Activated gamma-delta T cell treated with anti-CD3 and anti-CD28 coated beads, Interleukin-2, amount 50 U/mL, for 16 hours (primary cell): Measurements from ENCODE around the gene ATXN1L.
"Not testable (repeated sequence)": the region's sequence is repeated elsewhere in the genome, so short reads cannot be mapped to it uniquely, and the experiment has no call there.

Experiments used
- DNase-seq: peaks from one replicate; pipeline ENCODE4 v3.0.0-alpha.2; 2020; ENCODE audit warnings: low read depth

Gene ATXN1L, protein sequence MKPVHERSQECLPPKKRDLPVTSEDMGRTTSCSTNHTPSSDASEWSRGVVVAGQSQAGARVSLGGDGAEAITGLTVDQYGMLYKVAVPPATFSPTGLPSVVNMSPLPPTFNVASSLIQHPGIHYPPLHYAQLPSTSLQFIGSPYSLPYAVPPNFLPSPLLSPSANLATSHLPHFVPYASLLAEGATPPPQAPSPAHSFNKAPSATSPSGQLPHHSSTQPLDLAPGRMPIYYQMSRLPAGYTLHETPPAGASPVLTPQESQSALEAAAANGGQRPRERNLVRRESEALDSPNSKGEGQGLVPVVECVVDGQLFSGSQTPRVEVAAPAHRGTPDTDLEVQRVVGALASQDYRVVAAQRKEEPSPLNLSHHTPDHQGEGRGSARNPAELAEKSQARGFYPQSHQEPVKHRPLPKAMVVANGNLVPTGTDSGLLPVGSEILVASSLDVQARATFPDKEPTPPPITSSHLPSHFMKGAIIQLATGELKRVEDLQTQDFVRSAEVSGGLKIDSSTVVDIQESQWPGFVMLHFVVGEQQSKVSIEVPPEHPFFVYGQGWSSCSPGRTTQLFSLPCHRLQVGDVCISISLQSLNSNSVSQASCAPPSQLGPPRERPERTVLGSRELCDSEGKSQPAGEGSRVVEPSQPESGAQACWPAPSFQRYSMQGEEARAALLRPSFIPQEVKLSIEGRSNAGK

DNA sequence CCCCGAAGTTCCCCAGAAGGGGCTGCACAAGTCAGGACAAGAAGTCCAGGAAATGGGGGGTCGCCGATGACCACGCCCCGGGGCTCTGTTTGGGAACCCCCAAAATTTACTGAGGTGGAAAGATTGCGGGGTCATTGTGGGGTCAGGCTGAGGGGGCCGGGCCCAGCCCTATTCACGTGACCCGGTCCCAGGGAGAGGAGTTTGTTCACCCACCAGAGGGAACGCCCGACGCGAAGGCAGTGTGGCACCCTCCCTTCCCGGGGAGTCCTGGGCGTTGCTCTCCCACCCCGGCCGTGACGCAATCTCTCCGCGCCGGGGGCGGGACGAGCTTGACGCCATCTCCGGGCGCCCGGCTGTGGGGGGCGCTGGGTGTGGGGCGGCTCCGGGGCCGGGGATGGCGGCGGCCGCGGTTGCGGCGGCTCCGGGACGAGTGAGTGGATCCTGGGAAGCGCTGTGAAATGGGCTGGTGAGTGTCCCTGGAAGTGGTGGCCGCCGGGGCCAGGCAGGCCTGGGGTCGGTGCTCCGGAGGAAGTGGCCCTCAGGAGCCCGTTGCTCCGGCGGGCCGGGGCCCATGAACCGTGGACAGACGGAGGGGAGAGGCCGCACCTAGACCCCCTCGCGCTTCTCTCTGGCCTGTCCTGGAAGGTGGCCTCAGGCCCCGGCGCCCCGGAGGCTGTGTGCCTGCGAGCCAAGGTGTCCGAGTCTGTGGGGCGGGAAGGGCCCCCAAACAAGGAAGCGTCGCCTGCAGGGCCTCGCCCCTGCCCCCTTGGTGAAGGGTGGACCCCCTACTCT is at the start of gene ATXN1L:
ATXN1L (plus strand) TSS at position 338 of the 792 bp plus-strand sequence. CDS start 3,765 bp downstream, outside the sequence.
- peak; percentile 88 for DNase-seq

DNA sequence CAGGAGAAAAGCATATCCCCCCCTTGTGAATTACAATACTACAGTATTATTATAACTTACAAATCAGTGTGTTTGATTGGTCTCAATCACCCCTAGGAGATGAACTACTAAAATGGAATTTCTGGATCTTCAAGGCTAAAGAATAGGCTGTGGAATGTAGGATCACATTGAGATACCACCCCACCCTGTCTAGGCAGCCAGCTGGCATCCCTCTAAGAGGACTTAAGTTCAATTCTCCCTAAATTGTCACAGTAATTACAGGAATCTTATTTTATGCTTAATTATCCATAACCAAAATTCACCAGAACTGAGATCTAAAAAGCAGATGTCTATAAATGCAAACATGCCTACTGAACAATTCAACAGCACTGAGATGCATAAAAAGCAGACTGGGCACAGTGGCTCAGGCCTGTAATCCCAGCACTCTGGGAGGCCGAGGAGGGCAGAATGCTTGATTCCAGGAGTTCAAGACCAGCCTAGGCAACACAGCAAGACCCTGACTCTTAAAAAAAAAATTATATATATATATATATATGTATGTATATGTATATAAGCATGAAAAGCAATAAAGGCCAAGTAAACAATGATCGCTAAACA is 49.2 kb upstream of the ATXN1L start:
- no peak for DNase-seq

DNA sequence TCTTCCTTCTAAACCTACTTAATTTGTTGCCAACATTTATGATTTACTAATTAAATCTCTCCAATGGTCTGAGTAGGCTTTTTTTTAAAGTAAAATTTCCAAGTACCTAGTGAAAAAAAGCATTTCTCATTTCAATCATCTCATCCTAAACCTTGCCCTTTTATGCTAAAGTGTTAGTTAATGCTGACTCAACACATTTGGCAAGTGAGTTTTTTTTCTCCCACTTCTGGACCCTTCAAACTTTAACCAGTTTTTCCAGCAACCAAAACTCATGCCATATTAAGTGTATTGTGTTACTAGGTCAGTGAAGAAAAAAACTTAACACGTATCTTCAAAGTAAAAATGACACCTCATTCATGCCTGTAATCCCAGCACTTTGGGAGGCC is 42.5 kb upstream of the ATXN1L start:
- DNase-seq, result no peak

DNA sequence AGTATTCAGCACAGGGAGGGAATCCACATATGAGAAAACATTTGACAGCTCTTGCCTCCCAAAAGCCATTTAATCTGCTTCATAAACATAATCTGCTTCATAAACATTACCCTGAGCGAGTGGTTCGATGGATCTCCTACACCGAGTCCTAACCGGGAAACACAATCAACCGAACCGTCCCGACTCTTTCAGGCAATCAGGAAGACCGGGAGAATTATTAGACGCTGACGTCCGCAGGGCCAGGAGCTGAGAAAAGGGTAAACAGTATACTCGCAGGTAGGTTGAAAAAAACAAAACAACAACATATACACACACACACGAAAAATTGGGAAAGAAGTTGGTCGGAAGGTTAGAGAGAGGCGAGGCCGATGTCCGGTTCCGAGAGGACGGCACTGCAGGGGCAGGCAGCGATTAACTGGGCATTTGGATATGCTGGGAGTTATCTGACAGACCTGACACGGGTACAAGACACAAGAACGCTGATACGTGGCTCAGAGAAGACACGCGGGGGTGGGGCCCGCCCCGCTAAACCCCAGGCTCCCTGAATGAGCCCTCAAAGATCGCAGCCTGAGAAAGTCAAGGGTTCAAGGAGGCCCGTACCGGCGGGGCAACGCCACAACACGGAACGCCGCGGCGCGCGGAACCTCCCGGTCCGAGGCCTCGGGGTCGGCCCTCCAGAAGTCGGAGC is 37.7 kb upstream of the ATXN1L start:
- peak; percentile 21 for DNase-seq

DNA sequence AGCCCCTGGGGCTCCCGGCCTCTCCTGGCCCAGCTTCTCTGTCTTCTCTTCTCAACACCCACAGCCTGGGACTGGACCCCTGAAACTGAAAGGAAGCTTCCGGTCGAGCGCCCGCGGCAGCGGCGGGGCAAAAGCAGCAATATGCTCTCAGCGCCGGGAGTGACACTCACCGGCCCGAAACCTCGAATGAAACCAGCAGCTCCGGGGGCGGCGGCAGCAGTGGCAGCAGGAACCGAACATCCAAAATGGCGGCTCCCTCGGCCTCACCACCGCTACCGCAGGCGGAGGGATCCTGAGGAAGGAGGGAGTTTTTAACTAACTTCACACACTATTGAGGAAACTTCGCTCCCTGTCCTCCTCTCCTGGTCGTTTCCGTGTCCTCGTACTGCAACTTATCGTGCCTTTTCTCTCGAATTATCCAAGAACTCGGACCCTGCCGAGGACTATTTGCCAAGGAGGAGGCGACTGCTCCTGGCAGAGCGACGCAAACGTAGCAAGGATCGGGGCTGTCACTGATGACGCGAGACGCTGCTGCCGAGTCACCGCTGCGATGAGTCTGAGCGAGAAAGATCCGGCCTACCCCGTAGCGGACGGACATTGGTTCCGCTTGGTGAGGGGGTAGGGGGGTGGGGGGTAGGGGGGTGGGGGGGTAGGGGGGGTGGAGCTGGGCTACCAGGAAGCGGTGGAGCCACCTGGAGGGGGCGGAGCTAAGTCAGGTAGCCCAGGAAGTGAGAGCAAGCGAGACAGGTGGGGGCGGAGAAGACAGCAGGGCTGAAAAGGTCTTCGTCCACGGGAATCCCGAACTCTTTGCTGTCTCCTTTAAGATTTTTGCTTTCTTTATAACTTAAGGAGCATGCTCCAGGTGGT is 37.0 kb upstream of the ATXN1L start, which contains the start of gene AP1G1:
AP1G1 (minus strand) TSS at position 242 of the 867 bp plus-strand sequence. CDS start 19,355 bp downstream, outside the sequence.
- peak; percentile 85 for DNase-seq

DNA sequence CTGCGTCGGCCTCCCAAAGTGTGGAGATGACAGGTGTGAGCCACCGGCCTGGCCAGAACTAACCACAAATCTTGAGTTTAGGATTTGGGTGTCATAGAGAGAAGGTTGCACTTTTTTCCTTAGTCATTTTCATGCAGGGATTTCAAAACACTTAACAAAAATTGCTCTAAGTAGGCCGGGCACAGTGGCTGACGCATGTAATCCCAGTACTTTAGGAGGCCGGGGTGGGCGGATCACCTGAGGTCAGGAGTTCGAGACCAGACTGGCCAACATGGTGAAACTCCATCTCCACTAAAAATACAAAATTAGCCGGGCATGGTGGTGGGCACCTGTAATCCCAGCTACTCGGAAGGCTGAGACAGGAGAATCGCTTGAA is 35.6 kb upstream of the ATXN1L start:
- DNase-seq, result not testable (repeated sequence)

DNA sequence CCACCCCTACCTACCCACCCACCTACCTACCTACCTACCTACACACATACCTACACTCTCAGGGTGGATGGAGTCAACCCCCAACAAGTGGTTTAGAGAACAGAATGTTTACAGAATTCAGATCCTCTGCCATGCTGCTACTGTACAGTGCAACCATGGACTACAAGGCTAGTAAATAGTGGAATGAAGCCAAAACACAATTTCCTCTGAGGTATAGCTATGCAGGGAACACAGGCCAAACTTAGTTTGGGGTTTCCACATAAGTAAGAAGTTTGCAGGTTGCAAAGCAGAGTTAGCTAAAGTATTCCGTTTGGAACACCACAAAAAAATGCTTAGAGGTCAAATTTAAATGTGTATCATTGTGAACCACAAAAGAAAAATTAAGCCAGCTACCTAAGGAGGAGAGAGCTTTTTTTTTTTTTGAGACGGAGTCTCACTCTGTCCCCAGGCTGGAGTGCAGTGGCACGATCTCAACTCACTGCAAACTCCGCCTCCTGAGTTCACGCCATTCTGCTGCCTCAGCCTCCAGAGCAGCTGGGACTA is 34.4 kb upstream of the ATXN1L start:
- no peak for DNase-seq

DNA sequence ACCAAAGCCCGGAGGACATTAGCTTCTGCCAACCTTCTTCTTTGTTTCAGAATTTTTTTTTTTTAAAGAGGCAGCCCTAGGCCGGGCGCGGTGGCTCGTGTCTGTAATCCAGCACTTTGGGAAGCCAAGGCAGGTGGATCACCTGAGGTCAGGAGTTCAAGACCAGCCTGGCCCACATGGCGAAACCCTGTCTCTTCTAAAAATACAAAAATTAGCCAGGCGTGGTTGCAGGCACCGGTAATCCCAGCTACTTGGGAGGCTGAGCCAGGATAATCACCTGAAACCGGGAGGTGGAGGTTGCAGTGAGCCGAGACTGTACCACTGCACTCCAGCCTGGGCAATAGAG is 28.6 kb upstream of the ATXN1L start:
- DNase-seq, result not testable (repeated sequence)

DNA sequence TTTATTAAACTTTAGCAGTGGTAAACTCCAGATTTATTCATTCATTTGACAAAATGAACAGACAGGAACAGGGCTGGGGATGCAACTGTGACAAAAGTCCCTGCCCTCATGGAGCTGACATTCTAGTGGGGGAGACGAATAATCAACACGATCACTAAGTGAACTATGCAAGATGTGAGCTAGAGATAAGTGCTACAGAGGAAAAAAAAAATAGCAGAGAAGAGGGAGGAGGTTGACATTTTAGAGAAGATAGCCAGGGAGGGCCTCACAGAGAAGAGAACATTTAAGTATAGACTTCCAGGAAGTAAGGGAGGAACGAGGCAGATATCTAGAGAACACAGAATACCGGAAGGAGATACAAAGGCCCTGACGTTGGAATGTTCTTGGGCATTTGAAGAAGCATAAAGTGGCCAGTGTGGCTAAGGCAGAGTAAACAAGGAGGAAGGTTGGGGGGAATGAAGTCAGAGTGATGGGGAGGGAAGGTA is 19.2 kb upstream of the ATXN1L start:
- DNase-seq, result no peak

DNA sequence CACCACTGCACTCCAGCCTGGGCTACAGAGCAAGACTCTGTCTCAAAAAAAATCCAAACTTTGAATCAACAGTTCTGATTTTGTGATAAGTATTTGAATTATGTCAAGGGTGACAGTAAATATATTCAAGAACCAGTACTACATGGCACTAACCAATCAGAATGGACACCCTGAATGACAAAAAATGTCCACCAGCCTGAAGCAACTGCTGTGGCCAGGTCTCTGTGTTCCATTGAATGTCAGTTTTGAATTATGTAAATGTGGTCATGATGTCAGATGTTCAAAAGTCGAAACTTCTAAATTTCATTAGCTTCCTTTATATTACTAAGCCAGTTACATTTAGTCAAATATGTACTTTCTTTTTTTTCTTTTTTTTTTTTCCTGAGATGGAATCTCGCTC is 15.4 kb upstream of the ATXN1L start:
- no peak for DNase-seq

DNA sequence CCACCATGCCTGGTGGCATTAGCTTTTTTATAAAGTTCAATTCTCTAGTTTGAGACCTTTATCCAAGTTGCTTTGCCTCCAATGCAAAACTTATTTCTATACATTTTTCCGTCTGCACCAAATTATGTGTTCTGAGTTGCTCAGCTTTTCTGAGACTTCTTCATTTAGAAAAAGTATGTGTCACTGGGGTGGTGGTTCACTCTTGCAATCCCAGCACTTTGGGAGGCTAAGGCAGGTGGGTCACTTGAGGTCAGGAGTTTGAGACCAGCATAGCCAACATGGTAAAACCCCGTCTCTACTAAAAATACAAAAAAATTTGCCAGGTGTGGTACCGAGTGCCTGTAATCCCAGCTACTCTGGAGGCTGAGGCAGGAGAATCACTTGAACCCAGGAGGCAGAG is 14.1 kb upstream of the ATXN1L start:
- not testable (repeated sequence) for DNase-seq

DNA sequence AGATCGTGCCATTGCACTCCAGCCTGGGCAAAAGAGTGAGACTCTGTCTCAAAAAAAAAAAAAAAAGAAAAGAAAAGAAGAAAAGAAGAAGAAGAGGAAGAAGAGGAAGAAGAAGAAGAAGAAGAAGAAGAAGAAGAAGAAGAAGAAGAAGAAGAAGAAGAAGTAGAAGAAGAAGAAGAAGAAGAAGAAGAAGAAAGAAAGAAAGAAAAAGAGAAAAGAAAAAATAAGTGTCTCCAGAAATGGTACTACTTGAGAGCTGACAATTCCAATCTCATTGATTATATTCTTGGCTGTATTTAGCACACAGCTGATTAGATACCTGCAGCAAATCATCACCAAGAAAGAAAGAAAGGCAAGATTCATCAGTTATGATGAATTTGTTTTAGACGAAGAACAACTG is 13.7 kb upstream of the ATXN1L start:
- not testable (repeated sequence) for DNase-seq

DNA sequence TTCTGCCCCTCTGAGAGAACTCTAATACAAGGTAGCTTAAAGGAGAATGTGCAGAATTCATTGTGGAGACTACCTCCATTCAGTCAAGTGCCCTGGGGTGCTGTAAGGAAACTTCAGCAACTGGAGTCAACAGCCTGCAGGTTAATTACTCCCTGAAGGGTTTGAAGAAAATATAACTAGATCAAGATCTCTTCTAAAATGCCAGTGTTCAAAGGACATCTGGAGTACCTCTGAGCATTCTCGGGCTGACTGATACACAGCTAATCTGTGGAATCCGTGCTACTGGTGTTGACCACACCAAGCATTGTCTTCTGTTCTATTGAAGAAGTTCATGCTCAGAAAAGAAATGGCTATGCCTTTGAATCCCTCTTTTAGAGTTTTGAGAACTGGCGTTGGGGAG is 11.5 kb upstream of the ATXN1L start:
- DNase-seq, result no peak

DNA sequence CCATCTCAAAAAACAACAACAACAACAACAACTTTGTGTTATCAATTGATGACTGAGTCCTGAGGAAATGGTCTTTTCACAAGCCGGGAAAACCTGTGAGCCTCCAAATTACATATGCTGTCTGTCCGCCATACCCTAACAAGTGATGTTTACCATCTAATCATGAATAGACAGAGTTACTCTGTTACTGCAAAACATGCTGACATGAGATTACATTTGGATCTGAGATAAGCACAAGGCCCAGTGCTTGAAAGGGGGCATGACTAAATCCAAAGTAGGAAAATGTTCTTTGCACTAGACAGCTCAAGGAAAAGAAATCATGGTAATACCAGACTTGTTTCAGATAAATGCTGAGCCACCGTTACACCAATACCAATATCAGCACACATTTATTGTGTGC is 8.6 kb upstream of the ATXN1L start:
- DNase-seq, result no peak

DNA sequence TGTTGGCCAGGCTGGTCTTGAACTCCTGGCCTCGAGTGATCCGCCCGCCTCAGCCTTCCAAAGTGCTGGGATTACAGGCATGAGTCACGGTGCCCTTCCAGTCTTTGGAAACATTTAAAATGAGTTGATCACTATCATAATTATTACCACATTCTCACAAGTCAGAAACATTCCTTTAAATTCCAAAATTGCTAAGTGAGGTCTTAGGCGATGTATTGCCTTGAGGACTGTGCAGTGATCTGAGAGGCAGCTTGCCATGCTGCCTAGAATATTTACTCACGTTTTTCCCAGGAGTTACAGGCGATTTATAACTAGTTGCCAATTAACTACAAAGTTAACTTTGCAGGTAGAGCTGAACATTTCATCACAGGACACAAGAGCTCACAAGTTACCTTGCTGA is 5.7 kb upstream of the ATXN1L start:
- DNase-seq, result no peak

DNA sequence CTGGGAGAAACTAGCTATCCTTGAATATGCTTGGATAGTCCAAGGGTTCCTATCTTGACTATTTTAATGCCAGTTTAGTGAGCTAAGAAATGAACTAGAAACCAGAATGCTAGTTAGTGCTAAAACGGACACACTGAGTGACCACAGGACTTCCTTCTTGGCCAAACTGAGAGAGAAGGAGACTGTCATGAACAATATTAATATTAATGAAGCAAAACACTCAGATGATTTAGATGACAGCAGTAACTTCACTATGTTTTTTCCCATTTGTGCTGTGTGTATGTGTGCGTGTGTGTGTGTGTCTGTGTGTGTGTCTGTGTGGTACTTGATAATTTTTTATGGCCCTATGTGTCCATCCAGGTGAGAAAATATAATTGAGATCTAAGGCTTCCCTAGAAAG is 2.2 kb upstream of the ATXN1L start:
- DNase-seq, result no peak

DNA sequence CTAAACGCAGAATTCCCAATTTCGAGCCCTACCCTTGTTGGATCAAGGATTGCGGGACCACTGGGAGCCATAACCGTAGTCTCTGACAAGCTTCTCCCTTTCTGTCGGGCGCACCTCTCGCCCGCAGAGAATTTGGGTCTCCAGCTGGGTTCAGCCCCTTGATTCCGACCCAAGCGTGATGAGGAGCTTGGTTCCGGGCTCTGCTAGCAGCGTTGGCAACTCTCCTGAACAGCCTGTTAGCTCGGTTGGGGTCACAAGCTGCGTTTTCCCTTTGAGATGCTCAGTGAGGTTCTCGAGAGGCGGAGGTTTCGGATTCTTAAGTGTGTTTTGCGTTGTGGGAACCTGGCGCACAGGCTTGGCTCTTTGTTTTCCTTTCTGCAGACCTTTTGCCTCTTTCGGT is 655 bp downstream of the ATXN1L start:
- no peak for DNase-seq

DNA sequence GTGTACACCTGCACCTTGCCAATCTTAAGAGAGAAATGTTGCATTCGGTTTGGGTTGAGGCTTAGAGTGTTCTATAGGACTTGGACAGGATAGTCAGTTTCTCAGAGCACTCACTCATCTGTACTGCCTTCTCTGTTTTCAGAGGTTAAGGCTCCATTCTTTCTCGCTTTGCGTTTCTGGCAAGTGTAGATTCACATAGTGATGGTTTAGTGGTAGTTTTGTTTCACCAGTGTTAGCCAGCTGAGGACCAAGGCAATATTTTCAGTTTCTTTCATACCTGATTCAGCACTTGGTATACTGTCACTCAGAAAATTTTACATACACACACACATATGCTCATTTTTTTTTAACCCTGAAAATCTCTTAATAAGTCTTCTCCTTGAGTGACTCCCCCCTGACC is 1.3 kb downstream of the ATXN1L start:
- no peak for DNase-seq

DNA sequence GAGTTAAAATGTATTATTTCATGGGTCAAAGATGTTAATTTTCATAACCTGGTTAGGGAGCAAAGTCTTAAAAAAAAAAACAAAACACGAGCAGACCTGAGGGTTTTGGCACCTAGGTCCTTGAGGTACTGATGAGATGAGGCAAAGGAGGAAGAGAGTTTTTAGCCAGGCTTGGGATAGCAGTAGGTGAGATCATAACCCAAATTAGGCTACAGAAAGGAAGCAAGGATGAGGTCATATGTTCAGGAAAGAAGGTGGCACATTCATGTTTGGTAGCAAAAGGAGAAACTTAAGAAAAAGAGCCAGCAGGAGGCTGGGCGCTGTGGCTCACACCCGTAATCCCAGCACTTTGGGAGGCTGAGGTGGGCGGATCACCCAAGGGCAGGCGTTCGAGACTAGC is 2.8 kb downstream of the ATXN1L start:
- no peak for DNase-seq

DNA sequence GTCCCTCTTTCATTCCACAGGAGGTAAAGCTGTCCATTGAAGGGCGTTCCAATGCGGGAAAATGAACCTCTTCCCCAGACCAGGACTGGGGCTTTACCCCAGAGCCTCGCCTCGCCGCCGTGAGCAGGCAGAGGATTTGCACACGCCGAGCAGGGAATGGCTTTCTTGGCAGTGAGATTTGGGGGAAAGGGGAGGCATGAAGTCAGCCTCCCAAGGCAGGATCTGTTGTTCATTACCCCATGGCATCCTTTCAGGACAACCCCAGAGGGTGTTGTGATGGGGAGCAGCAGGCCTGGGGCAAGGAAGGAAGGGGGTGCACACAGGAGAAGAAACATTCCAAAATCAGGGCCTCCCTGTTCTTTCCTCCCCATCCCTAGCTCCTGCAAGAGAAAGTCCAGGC is 6.0 kb downstream of the ATXN1L start:
- no peak for DNase-seq
